ENCODE measurements around the gene IL10RA.
A peak's percentile ranks its signal among the peaks of the same experiment; 100 is the strongest.

IL10RA gene

DNA sequence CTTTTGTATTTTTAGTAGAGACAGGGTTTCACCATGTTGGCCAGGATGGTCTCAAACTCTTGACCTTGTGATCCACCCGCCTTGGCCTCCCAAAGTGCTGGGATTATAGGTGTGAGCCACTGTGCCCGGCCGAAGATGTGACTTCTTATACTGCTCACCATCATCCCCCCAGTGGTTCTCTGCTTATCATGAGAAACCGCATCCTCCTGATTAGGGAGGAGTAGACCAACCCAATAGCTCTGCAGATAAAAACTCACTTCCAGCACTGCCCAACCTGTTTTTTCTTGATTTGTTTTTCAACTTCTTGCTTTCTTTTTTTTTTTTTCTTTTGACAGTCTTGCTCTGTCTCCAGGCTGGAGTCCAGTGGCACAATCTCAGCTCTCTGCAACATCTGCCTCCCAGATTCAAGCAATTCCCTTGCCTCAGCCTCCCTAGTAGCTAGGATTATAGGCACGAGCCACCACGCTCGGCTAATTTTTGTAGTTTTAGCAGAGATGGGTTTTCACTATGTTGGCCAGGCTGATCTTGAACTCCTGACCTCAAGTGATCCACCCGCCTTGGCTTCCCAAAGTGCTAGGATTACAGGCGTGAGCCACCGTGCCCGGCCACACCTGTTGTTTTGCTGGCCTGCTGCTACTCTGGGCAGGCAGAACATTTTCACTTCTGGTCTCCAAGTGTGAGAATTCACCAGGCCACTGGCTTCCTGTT is 21.5 kb downstream of the IL10RA start:
- DNase-seq (ENCODE audit: low read depth), result peak; percentile 76

- no peak for DNase-seq (ENCODE audit: low read depth)
These were observed 22.2 kb downstream of the IL10RA start for GRCh38 chr11:118008271-118008911.

- no peak for DNase-seq (ENCODE audit: low read depth)
These were observed 23.9 kb downstream of the IL10RA start for GRCh38 chr11:118009864-118010737.

GRCh38 chr11:118010738-118011461 is 24.7 kb downstream of the IL10RA start:
- DNase-seq (ENCODE audit: low read depth), result no peak

DNA sequence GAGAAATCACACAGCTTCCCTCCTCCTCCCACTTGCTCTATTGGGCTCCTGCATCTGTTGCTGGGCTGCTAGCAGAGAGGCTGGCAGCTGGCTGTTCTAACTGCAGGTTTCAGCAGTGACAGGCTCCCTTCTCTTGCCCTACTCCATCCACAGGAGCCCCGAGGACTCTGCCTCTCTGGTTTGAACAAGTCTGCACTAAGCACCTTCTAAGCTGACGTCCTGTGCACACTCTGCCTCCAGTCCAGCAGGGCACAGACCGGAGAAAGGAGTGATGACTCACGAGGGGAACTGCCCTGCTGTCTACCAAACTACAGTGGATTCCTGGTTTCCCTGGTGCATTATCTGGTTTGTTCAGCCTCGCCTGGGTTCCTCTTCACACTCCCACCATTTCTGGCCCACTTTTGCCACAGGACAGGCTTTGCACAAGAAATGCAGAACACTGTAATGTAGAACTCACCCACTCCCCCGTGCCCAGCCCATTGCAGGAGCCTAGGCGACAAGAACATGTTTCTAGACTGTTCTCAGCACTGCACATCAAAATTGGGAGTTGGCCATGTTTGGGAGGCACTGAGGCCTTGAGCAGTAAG is 26.0 kb downstream of the IL10RA start:
- DNase-seq (ENCODE audit: low read depth), result peak; percentile 79

DNA sequence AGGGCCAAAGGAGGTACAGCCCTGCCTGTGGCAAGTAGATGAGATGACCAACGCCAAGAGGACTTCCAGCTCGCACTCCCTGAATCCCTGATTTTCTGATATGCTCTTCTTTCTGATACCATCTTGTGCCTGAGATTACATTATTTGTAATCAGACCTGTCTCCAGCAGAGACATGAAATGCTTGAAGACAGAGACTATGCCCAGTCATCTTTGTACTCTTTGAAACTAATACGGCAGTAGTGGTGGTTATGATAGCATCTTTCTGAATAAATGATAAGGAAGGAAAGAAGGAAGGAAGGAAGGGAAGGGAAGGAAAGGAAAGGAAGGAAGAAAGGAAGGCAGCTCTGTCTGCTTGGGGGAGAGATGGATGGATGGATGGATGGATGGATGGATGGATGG is 27.8 kb downstream of the IL10RA start:
- DNase-seq (ENCODE audit: low read depth), result no peak

DNA sequence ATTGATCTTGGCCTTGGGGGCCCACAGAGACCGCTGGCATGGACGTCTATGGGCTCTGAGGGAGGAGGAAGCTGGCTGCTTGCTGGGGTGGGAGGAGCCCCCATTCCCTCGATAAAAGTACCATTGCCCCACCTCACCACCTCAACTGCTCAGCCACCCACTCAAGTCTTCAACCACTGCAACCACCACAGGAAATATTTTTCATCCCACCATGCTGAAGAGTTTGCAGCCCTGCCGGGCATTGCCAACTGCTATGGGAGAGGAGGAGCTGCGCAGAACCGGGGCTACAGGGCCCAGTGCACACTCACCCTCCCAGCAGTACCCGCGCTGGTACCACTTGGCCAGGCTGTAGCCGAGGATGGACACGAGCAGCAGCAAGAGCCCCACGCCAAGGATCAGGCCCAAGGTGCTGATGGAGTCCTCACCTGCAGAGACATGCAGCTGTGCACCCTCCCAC is 29.2 kb downstream of the IL10RA start:
- no peak for DNase-seq (ENCODE audit: low read depth)

GRCh38 chr11:118016104-118016503 is 29.9 kb downstream of the IL10RA start:
- DNase-seq (ENCODE audit: low read depth), result no peak

GRCh38 chr11:118017111-118017510 is 30.9 kb downstream of the IL10RA start:
- no peak for DNase-seq (ENCODE audit: low read depth)

GRCh38 chr11:118017631-118018315 is 31.6 kb downstream of the IL10RA start:
- no peak for DNase-seq (ENCODE audit: low read depth)

- DNase-seq (ENCODE audit: low read depth), result no peak
These were observed 32.2 kb downstream of the IL10RA start for GRCh38 chr11:118018401-118018800.

- no peak for DNase-seq (ENCODE audit: low read depth)
These were observed 35.0 kb downstream of the IL10RA start for GRCh38 chr11:118021146-118021545.

DNA sequence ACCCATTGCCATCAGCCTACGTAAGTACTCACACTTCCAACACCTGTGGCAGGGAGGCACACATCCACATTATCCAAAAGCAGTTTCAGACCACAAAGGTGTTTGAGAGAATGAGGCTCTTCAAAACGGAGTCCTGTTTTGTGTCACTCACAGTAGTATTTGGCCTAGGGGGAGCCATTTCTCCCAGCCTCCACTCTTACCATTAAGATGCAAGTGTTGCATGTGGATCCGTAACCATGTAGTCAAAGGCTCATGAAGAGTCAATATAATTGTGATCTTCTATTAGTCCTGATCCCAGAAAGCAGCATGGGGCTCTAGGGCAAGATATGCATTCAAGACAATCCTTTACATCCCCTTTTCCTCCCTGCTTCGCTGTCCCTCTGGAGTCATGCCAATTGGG is 41.5 kb downstream of the IL10RA start:
- no peak for DNase-seq (ENCODE audit: low read depth)

DNA sequence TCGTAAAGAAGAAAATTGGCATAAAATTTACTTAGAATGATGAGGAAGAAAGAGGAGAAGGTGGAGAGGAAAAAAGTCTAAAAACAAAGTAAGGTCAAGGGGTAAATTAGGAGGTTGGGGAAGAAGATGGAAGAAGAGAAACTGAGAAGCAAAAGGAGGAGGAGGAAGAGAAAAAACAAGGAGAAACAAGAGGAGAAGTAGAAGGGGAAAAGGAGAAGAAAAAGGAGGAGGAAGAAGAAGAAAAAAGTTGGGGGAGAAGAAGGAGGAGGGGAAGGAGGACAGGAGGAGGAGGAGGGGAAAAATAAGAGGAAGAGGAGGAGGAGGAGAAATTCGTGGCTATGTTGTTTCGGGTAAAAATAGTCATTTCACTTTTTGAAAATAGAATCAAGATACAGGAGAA is 42.4 kb downstream of the IL10RA start:
- DNase-seq (ENCODE audit: low read depth), result no peak

DNA sequence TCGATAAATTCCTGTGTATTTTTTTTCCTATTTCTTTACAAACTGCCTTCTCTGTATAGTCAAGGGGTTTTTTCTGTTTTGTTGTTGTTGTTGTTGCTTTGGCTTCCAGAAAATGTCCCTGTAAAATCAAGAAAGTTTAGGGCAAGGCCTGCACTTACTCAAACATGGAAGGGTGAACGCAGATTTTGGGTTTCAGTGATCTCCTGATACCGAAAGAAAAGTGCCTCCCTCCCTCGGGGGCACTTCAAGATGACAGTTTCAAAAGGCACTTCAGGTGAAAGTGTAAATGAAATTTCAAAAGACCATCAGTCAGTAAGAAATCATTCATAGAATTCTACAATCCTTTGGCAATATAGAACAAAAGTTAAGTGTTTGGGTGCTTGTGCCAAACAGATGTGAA is 47.2 kb downstream of the IL10RA start:
- no peak for DNase-seq (ENCODE audit: low read depth)

- no peak for DNase-seq (ENCODE audit: low read depth)
These were observed 55.9 kb downstream of the IL10RA start for GRCh38 chr11:118042141-118042540.

GRCh38 chr11:118042796-118043195 is 56.6 kb downstream of the IL10RA start:
- DNase-seq (ENCODE audit: low read depth), result no peak

DNA sequence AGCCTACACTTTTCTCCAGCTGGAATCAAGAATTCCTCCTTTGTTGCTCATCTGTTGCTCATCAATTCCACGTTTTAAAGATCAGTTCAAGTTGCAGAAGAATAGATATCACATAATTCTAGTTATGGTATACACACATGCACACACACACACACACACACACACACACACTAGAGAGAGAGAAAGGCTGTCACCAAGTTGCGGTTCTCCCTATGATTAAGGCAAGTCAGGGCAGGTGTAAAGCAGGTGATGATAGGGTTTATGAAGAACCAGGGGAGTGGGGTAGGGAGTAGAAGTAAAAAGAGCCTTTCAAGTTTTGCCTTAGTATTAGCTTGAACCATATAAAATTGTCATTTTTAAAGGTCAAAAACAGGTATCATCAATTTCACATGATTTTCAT is 59.0 kb downstream of the IL10RA start:
- no peak for DNase-seq (ENCODE audit: low read depth)

GRCh38 chr11:118046051-118046963 is 60.1 kb downstream of the IL10RA start:
- DNase-seq (ENCODE audit: low read depth), result no peak

Data from CMK (cell line).